Fibroblast of lung (primary cell): ENCODE measurements around the gene GRB10. TPM values are rescaled to one million over a fixed set of nuclear protein-coding genes. Genes with fewer than 3 reads are reported as not detected.
A peak's percentile ranks its signal among the peaks of the same experiment; 100 is the strongest.

Source experiments
- DNase-seq, 2 donors: peaks; one replicate each; pipeline versions ENCODE4 v3.0.0 to v3.0.0-alpha.2; 2010; ENCODE audit warnings: low read depth in 2 of 2
- H2AFZ ChIP-seq: 2 replicates; pipeline ENCODE4 v1.5.1; 2012; ENCODE audit warnings: low read length, control low read depth, inconsistent platforms
- H3K27ac ChIP-seq: 2 replicates; pipeline ENCODE4 v1.5.1; 2011; ENCODE audit warnings: low read length, control low read depth; ENCODE audit not compliant: insufficient read depth
- H3K27me3 ChIP-seq: 2 replicates; pipeline ENCODE4 v1.5.1; 2011; ENCODE audit warnings: mild to moderate bottlenecking, low read length; ENCODE audit not compliant: control insufficient read depth, insufficient read depth
- H3K36me3 ChIP-seq: 2 replicates; pipeline ENCODE4 v1.5.1; 2011; ENCODE audit warnings: low read length; ENCODE audit not compliant: control insufficient read depth, insufficient read depth
- H3K4me1 ChIP-seq: 2 replicates; pipeline ENCODE4 v1.5.1; 2011; ENCODE audit warnings: low read length; ENCODE audit not compliant: control insufficient read depth, insufficient read depth; ENCODE audit errors: extremely low read depth
- H3K4me2 ChIP-seq: 2 replicates; pipeline ENCODE4 v1.5.1; 2011; ENCODE audit warnings: low read length, control low read depth; ENCODE audit not compliant: insufficient read depth; ENCODE audit errors: extremely low read depth
- H3K4me3 ChIP-seq, 4 experiments: fragments of 200-600 bp in 1 of 4; sonication (generic) in 1 of 4; replicated peaks in 1 of 4; 2 replicates each; pipeline ENCODE4 v1.5.1; 2011 to 2016; ENCODE audit warnings: low read length in 4 of 4, low read depth in 3 of 4, mild to moderate bottlenecking in 3 of 4, control low read depth in 2 of 4, inconsistent platforms in 1 of 4, mixed read lengths in 1 of 4; ENCODE audit not compliant: insufficient read depth in 1 of 4; ENCODE audit errors: control extremely low read depth in 1 of 4
- H3K79me2 ChIP-seq: 2 replicates; pipeline ENCODE4 v1.5.1; 2012; ENCODE audit warnings: mild to moderate bottlenecking, low read length, inconsistent platforms; ENCODE audit not compliant: control insufficient read depth, insufficient read depth
- H3K9ac ChIP-seq: 2 replicates; pipeline ENCODE4 v1.5.1; 2011; ENCODE audit warnings: mild to moderate bottlenecking, low read length, control low read depth; ENCODE audit not compliant: insufficient read depth
- H3K9me3 ChIP-seq: 2 replicates; pipeline ENCODE4 v1.5.1; 2012; ENCODE audit warnings: low read depth, low read length; ENCODE audit not compliant: control insufficient read depth, insufficient read depth
- H4K20me1 ChIP-seq: 2 replicates; pipeline ENCODE4 v1.5.1; 2011; ENCODE audit warnings: low read length; ENCODE audit not compliant: control insufficient read depth, insufficient read depth; ENCODE audit errors: extremely low read depth
- EZH2 ChIP-seq: IDR thresholded peaks from 2 replicates; pipeline ENCODE4 v1.5.1; 2012; ENCODE audit warnings: low read length, control low read depth, mild to moderate bottlenecking; ENCODE audit errors: missing control alignments
- polyA plus RNA-seq, 2 donors: library from polyadenylated mRNA; depleted of rRNA in 1 of 2; stranded (reverse) in 1 of 2; unstranded in 1 of 2; fragments of >200 nt; gene quantifications; 2 replicates each; pipeline ENCODE4 v1.2.1, GENCODE V29; 2011 to 2012; ENCODE audit warnings: missing spikeins in 1 of 2
- total RNA-seq: library from RNA; depleted of rRNA; stranded (reverse); fragments of >200 nt; gene quantifications from 2 replicates; pipeline ENCODE4 v1.2.1, GENCODE V29; 2014
- TF ChIP-seq, protein P1 (sequence below), 2 donors: IDR thresholded peaks in 1 of 2; conservative IDR thresholded peaks in 1 of 2; 1 replicate in 1 of 2; 2 replicates in 1 of 2; pipeline ENCODE4 v1.5.1; 2011 to 2012; ENCODE audit warnings: low read length in 2 of 2, control low read depth in 1 of 2, inconsistent platforms in 1 of 2, low read depth in 1 of 2, mild to moderate bottlenecking in 1 of 2

GRB10 gene
- total and polyA plus RNA-seq, 2 donors (not counting 1 experiment from before 2014, with no cell fraction given) = 11.1 to 64.1 TPM

DNA sequence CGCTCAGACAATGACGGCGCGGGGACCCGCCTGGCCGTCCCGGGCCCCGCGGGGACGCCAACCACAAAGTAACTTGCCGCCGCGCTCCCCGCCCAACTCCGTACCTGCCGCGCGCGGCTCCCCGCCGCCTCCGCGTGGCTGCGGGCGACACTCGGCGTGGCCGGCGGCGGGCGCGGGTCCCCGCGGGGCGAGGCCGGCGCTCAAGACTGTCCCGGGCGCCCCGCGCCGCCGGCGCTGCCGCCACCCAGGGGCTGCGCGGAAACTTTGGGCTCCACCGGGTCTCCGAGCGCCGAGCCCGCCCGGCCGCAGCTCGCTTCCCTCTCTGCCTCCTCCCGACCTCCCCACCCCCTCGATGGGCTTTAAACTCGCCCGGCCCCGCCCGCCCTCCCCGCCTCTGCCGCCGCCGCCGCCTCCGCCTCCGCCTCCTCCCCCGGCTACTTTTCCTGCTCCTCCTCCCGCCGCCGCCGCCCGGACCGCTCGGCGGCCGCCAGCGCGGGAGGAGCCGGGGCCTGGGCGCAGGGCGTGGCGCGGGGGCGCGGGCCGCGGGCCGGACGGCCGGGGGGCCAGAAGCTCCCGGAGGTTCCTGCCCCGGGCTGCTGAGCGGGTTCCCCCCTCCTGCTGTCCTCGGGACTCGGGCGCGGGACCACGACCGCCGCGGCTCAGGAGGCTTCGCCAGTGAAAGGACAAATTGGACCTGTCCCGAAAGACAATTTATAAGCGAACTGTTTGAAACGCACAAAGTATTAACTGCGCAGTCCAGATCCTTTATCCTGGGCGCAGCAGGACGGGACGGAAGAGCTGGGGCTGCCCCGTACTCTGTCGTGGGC is 10.6 kb upstream of the GRB10 start:
- no peaks in the 10 kb centered on the region for H4K20me1 ChIP-seq
- no peaks in the 10 kb centered on the region for H3K36me3 ChIP-seq
- H3K4me3 ChIP-seq = peak overlapping the region; percentile 25 to 81 (median 60)
- H3K27ac ChIP-seq = no peak overlapping the region
- peak; percentile 55 to 57 for DNase-seq
- peaks cover 5% of the 10 kb centered on the region for H3K27me3 ChIP-seq
- H2AFZ ChIP-seq = no peak overlapping the region
- H3K9ac ChIP-seq = peak overlapping the region; percentile 45
- H3K79me2 ChIP-seq = peaks cover 37% of the 10 kb centered on the region
- no peaks in the 10 kb centered on the region for H3K9me3 ChIP-seq
- TF ChIP-seq, protein P1, sequence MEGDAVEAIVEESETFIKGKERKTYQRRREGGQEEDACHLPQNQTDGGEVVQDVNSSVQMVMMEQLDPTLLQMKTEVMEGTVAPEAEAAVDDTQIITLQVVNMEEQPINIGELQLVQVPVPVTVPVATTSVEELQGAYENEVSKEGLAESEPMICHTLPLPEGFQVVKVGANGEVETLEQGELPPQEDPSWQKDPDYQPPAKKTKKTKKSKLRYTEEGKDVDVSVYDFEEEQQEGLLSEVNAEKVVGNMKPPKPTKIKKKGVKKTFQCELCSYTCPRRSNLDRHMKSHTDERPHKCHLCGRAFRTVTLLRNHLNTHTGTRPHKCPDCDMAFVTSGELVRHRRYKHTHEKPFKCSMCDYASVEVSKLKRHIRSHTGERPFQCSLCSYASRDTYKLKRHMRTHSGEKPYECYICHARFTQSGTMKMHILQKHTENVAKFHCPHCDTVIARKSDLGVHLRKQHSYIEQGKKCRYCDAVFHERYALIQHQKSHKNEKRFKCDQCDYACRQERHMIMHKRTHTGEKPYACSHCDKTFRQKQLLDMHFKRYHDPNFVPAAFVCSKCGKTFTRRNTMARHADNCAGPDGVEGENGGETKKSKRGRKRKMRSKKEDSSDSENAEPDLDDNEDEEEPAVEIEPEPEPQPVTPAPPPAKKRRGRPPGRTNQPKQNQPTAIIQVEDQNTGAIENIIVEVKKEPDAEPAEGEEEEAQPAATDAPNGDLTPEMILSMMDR (conservative IDR thresholded peaks at IDR 0.05 in 1 of 2, IDR thresholded peaks at IDR 0.05 in 1 of 2; ENCODE audit: low read depth in 1 of 2, low read length in 2 of 2) = no peak
- no peak for TF ChIP-seq EZH2
- no peaks in the 10 kb centered on the region for H3K4me1 ChIP-seq
- H3K4me2 ChIP-seq = peak overlapping the region; percentile 81

DNA sequence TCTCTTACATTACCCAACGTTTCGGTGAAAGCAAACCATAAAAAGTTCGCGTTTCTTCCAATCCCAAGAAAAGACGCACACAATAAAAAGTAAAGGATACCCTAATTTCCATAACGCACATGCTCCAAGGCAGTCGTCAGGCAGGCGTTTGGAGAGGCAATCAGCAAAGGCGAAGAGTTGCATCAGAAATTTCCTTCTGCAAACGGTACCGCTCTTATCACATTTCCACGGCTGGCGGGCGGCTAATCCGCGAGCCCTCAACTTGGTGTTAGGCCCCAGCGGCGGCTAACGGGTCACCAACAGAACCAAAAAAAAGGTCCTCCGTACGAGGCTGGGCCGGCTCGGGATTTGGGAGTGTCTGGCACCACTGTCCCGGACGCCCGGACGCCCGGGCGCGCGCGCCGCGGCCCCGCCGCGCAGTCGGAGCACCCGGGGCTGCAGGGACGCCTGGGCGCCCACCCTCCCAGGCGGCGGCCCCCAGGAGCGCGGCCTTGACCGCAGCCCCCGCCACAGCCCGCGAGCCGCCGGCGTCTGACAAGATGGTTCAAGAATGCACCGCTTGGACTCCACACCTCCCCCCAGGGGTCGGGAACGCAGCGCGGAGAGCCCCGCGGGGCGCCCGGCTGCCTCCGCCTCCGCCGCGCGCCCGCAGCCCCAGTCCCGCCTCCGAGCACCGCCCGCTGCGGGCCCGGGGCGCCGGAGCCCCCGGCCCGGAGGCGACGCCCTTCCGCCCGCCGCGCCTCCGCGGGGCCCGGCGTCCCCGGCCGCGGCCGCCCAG is 9.8 kb upstream of the GRB10 start:
- H3K9me3 ChIP-seq = no peaks in the 10 kb centered on the region
- no peaks in the 10 kb centered on the region for H3K36me3 ChIP-seq
- H3K27me3 ChIP-seq = peaks cover 5% of the 10 kb centered on the region
- TF ChIP-seq EZH2 = no peak
- TF ChIP-seq, protein P1 (conservative IDR thresholded peaks at IDR 0.05 in 1 of 2, IDR thresholded peaks at IDR 0.05 in 1 of 2; ENCODE audit: low read depth in 1 of 2, low read length in 2 of 2) = no peak
- H3K4me3 ChIP-seq = peak overlapping the region; percentile 74 to 96 (median 80)
- H2AFZ ChIP-seq = peak overlapping the region; percentile 40
- peaks cover 43% of the 10 kb centered on the region for H3K79me2 ChIP-seq
- peak overlapping the region; percentile 93 for H3K4me2 ChIP-seq
- H4K20me1 ChIP-seq = no peaks in the 10 kb centered on the region
- H3K4me1 ChIP-seq = no peaks in the 10 kb centered on the region
- peak overlapping the region; percentile 59 for H3K9ac ChIP-seq
- DNase-seq = peak; percentile 70 to 72
- H3K27ac ChIP-seq = peak overlapping the region; percentile 54

DNA sequence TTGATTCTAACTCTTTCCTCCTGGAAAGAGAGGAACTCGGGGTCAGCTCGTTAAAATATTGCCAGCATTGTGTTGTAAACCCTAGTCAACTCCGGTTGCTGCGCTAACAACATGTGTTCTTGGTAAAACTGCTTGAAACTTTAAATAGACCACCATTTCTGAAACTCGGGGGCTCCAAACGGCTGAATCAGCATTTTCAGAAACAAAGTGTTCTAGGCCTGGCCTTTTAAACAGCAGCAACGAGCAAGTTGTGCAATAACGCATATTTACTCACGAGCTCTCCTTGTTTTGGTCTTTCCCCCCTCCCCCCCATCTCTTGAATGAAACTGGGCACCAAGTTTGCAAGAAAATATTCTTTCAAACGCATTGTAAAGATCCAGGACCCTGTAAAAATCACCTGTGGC is 9.2 kb upstream of the GRB10 start:
- peak; percentile 41 to 74 for DNase-seq
- no peaks in the 10 kb centered on the region for H4K20me1 ChIP-seq
- peak overlapping the region; percentile 51 for H3K9ac ChIP-seq
- H3K4me2 ChIP-seq = peak overlapping the region; percentile 93
- no peaks in the 10 kb centered on the region for H3K36me3 ChIP-seq
- no peaks in the 10 kb centered on the region for H3K4me1 ChIP-seq
- H3K4me3 ChIP-seq = peak overlapping the region; percentile 74 to 96 (median 80)
- H2AFZ ChIP-seq = peak overlapping the region; percentile 40
- TF ChIP-seq, protein P1 (conservative IDR thresholded peaks at IDR 0.05 in 1 of 2, IDR thresholded peaks at IDR 0.05 in 1 of 2; ENCODE audit: low read depth in 1 of 2, low read length in 2 of 2) = no peak
- no peak for TF ChIP-seq EZH2
- H3K79me2 ChIP-seq = peaks cover 47% of the 10 kb centered on the region
- H3K27me3 ChIP-seq = peaks cover 5% of the 10 kb centered on the region
- H3K27ac ChIP-seq = peak overlapping the region; percentile 54
- H3K9me3 ChIP-seq = no peaks in the 10 kb centered on the region
